NCI-H146 treated with DMSO at 0.1 percent for 48 hours (cell line): ENCODE results near the gene CERS4.
"Not testable (repeated sequence)": the region's sequence is repeated elsewhere in the genome, so short reads cannot be mapped to it uniquely, and the experiment has no call there.

Source experiments
- DNase-seq: peaks from one replicate; lab custom pipeline; 2025; ENCODE audit not compliant: unreplicated experiment; lab: John Stamatoyannopoulos, UW

The CERS4 gene

GRCh38 chr19:8208922-8209461, at the start of gene CERS4:
Gene CERS4, plus strand, starts transcription at chr19:8209370. Its CDS starts 41,707 bp downstream, at chr19:8251077.
- DNase-seq: no peak

- DNase-seq: peak; percentile 33
Observed at GRCh38 chr19:8161135-8161646, 48.0 kb upstream of the CERS4 start.

- DNase-seq: no peak
Observed at GRCh38 chr19:8163759-8164158, 45.4 kb upstream of the CERS4 start.

GRCh38 chr19:8167985-8168384, 41.2 kb upstream of the CERS4 start:
- DNase-seq: no peak

- DNase-seq: no peak
Observed at GRCh38 chr19:8168537-8168936, 40.6 kb upstream of the CERS4 start.

GRCh38 chr19:8174706-8175105, 34.5 kb upstream of the CERS4 start:
- DNase-seq: no peak

- no peak for DNase-seq
Observed at GRCh38 chr19:8180018-8180417, 29.2 kb upstream of the CERS4 start.

- no peak for DNase-seq
Observed at GRCh38 chr19:8184274-8184673, 24.9 kb upstream of the CERS4 start.

GRCh38 chr19:8185343-8186068, 23.7 kb upstream of the CERS4 start:
- DNase-seq: no peak

GRCh38 chr19:8192221-8192820, 16.8 kb upstream of the CERS4 start:
- no peak for DNase-seq

- no peak for DNase-seq
Observed at GRCh38 chr19:8194528-8195267, 14.5 kb upstream of the CERS4 start.

- no peak for DNase-seq
Observed at GRCh38 chr19:8196271-8196927, 12.8 kb upstream of the CERS4 start.

- not testable (repeated sequence) for DNase-seq
Observed at GRCh38 chr19:8203288-8204120, 5.7 kb upstream of the CERS4 start.

GRCh38 chr19:8204961-8205360, 4.2 kb upstream of the CERS4 start:
- DNase-seq: no peak

GRCh38 chr19:8206147-8207087, 2.8 kb upstream of the CERS4 start:
- peak; percentile 62 for DNase-seq

GRCh38 chr19:8207326-8207725, 1.8 kb upstream of the CERS4 start:
- DNase-seq: not testable (repeated sequence)

- DNase-seq: no peak
Observed at GRCh38 chr19:8208119-8208921, 850 bp upstream of the CERS4 start.
